ENCODE results near the gene ATAD1.
"Not testable (repeated sequence)": the region's sequence is repeated elsewhere in the genome, so short reads cannot be mapped to it uniquely, and the experiment has no call there.

ATAD1 gene

DNA sequence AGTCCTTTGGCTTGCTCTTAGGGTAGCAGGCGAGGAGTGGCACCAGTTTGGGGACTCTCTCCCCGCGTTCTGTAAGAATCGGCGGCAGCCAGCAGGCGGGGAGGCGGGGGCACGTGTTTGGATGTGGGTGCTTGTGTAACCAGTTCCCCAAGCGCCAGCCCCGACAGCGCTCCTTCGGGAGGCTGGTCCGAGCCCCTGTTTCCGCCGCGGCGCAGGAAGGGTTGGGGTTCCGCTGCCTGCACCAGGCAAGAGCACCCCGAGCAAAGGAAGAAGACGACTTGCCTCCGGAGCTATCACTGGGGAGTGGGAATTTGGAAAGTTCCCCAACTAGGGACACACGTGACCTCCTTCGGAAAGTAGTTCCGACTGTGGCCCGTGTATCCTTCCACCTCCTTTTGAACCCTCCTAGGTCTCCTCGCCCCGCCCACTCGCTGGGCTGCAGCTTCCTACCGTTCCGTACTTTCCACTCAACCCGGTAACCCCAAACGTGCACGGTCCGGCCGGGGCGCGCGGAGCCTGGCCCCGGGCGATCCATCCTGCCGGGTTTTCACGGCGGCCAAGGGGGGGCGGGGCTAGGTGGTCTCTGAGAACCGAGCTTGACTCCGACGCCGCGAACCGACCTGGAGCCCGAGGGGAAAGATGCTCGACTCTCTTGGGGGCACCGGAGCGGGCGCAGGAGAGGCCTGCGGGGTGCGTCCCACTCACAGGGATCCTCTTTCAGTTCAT is 44.1 kb upstream of the ATAD1 start:
- peak; percentile 89 to 91 (median 90) for DNase-seq
- H3K36me3 ChIP-seq (ENCODE audit: control insufficient read depth, insufficient read depth, low read length): no peaks in the 10 kb centered on the region
- H3K27ac ChIP-seq (ENCODE audit: insufficient read depth, low read length, poor library complexity, severe bottlenecking): peak overlapping the region; percentile 81
- H3K27me3 ChIP-seq (replicated peaks; ENCODE audit: control insufficient read depth, insufficient read depth, low read length, poor library complexity, severe bottlenecking): no peaks in the 10 kb centered on the region
- H3K9me3 ChIP-seq (ENCODE audit: control insufficient read depth, low read length): no peaks in the 10 kb centered on the region
- H3K4me3 ChIP-seq (ENCODE audit: insufficient read depth, low read depth, low read length, poor library complexity, severe bottlenecking): peak overlapping the region; percentile 92
- H3K4me1 ChIP-seq (ENCODE audit: control insufficient read depth, insufficient read depth, low read length, poor library complexity, severe bottlenecking): peaks cover 2% of the 10 kb centered on the region

DNA sequence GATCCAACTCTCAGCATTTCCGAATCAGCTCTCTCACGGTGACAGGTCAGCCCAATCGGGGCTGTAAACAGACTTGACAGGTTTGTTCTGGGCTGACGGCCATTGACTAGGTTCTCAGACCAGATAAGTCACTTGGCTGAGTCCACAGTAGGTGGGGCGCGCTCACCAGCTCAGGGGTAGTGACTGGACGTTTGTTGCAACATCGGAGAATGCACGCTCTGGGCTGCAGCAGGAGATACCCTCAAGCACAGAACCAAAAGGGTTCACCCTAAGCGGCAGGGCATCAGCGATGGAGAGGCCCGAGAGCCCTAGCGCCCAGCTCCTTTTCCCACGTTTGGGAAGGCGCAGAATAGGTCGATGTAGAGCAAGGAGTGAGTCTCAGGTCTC is 43.5 kb upstream of the ATAD1 start:
- no peaks in the 10 kb centered on the region for H3K9me3 ChIP-seq (ENCODE audit: control insufficient read depth, low read length)
- peaks cover 2% of the 10 kb centered on the region for H3K4me1 ChIP-seq (ENCODE audit: control insufficient read depth, insufficient read depth, low read length, poor library complexity, severe bottlenecking)
- H3K27me3 ChIP-seq (replicated peaks; ENCODE audit: control insufficient read depth, insufficient read depth, low read length, poor library complexity, severe bottlenecking): no peaks in the 10 kb centered on the region
- peak overlapping the region; percentile 92 for H3K4me3 ChIP-seq (ENCODE audit: insufficient read depth, low read depth, low read length, poor library complexity, severe bottlenecking)
- H3K36me3 ChIP-seq (ENCODE audit: control insufficient read depth, insufficient read depth, low read length): no peaks in the 10 kb centered on the region
- DNase-seq: peak in 1 of 3 donors; percentile 2
- peak overlapping the region; percentile 81 for H3K27ac ChIP-seq (ENCODE audit: insufficient read depth, low read length, poor library complexity, severe bottlenecking)

DNA sequence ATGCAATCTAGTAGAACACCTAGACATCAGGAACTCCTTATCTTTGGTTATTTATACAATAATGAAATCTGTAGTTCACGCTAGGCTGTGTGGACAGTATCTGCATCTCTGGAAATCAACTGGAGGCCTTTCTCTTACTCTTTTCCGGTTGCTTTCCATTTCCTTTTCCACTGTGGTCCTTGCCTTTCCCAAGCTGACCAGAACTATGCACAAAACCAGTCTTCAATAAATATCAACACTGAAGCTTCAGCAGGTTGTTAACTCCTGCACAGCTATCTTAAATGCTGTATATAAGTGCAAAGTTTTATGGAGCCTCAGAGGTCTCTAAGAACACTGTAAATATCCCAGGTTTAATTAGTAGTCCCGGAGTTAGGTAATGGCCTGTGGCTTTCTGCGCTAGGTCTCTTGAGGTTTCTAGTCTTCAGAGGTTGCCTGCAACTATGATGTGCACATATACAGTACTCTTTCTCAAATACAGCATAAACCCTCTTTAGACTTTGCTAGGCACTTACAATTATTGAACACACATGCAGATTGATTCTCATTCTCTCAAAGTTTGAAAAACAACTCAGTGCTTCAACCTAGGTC is 42.9 kb upstream of the ATAD1 start:
- H3K36me3 ChIP-seq (ENCODE audit: control insufficient read depth, insufficient read depth, low read length): no peaks in the 10 kb centered on the region
- peak overlapping the region; percentile 81 for H3K27ac ChIP-seq (ENCODE audit: insufficient read depth, low read length, poor library complexity, severe bottlenecking)
- H3K27me3 ChIP-seq (replicated peaks; ENCODE audit: control insufficient read depth, insufficient read depth, low read length, poor library complexity, severe bottlenecking): no peaks in the 10 kb centered on the region
- H3K4me3 ChIP-seq (ENCODE audit: insufficient read depth, low read depth, low read length, poor library complexity, severe bottlenecking): no peak overlapping the region
- no peaks in the 10 kb centered on the region for H3K9me3 ChIP-seq (ENCODE audit: control insufficient read depth, low read length)
- no peak for DNase-seq
- H3K4me1 ChIP-seq (ENCODE audit: control insufficient read depth, insufficient read depth, low read length, poor library complexity, severe bottlenecking): peaks cover 2% of the 10 kb centered on the region

DNA sequence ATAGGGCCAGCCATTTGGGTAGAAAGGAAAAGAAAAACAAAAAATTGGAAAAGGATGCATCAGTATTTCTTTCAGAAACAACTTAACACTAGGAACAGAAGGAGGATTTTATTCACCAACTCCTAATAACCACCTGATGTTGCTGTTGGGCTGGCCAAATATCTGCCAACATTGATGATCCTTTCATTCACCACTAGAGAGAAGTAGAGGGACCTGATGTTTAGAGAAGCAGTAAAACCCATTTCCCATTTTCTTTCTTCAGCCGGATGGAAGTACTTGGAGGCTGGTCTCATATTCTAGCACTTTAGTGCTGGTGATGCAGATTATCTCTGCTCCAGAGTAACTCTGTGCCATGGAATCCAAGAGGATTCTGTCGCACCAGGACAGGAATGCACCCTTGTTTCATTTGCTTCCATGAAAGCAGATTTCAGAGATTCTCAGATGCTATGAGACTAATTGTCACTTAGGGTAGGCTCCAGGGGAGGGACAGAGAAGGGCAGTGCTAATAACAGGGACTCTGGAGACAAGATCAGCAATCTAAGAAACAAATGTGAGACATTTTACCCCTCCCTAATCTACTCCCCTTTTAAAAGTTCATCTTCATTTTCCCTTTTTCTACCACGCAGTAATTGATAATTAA is 42.2 kb upstream of the ATAD1 start:
- Histone ChIP-seq H3K36me3 (ENCODE audit: control insufficient read depth, insufficient read depth, low read length) (no peaks in the 10 kb centered on the region), H3K27ac (ENCODE audit: insufficient read depth, low read length, poor library complexity, severe bottlenecking) (no peak overlapping the region), H3K27me3 (replicated peaks; ENCODE audit: control insufficient read depth, insufficient read depth, low read length, poor library complexity, severe bottlenecking) (no peaks in the 10 kb centered on the region), H3K9me3 (ENCODE audit: control insufficient read depth, low read length) (no peaks in the 10 kb centered on the region), H3K4me1 (ENCODE audit: control insufficient read depth, insufficient read depth, low read length, poor library complexity, severe bottlenecking) (peaks cover 2% of the 10 kb centered on the region), H3K4me3 (ENCODE audit: insufficient read depth, low read depth, low read length, poor library complexity, severe bottlenecking) (no peak overlapping the region)
- peak in 1 of 3 donors; percentile 11 for DNase-seq

GRCh38 chr10:87855665-87856064 is 37.6 kb upstream of the ATAD1 start:
- H3K36me3 ChIP-seq (ENCODE audit: control insufficient read depth, insufficient read depth, low read length); DNase-seq; H3K27ac ChIP-seq (ENCODE audit: insufficient read depth, low read length, poor library complexity, severe bottlenecking); H3K4me3 ChIP-seq (ENCODE audit: insufficient read depth, low read depth, low read length, poor library complexity, severe bottlenecking); H3K9me3 ChIP-seq (ENCODE audit: control insufficient read depth, low read length); H3K27me3 ChIP-seq (replicated peaks; ENCODE audit: control insufficient read depth, insufficient read depth, low read length, poor library complexity, severe bottlenecking); H3K4me1 ChIP-seq (ENCODE audit: control insufficient read depth, insufficient read depth, low read length, poor library complexity, severe bottlenecking): not testable (repeated sequence)

DNA sequence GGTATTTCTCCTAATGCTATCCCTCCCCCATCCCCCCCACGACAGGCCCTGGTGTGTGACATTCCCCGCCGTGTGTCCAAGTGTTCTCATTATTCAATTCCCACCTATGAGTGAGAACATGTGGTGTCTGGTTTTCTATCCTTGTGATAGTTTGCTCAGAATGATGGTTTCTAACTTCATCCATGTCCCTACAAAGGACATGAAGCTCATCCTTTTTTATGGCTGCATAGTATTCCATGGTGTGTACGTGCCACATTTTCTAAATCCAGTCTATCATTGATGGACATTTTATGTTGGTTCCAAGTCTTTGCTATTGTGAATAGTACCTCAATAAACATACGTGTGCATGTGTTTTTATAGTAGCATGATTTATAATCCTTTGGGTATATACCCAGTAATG is 37.2 kb upstream of the ATAD1 start:
- not testable (repeated sequence) for H3K4me1 ChIP-seq (ENCODE audit: control insufficient read depth, insufficient read depth, low read length, poor library complexity, severe bottlenecking); H3K9me3 ChIP-seq (ENCODE audit: control insufficient read depth, low read length); DNase-seq; H3K36me3 ChIP-seq (ENCODE audit: control insufficient read depth, insufficient read depth, low read length); H3K27ac ChIP-seq (ENCODE audit: insufficient read depth, low read length, poor library complexity, severe bottlenecking); H3K27me3 ChIP-seq (replicated peaks; ENCODE audit: control insufficient read depth, insufficient read depth, low read length, poor library complexity, severe bottlenecking); H3K4me3 ChIP-seq (ENCODE audit: insufficient read depth, low read depth, low read length, poor library complexity, severe bottlenecking)

GRCh38 chr10:87852089-87852488 is 34.1 kb upstream of the ATAD1 start:
- Histone ChIP-seq H3K27me3 (replicated peaks; ENCODE audit: control insufficient read depth, insufficient read depth, low read length, poor library complexity, severe bottlenecking) (no peaks in the 10 kb centered on the region), H3K27ac (ENCODE audit: insufficient read depth, low read length, poor library complexity, severe bottlenecking) (no peak overlapping the region)

DNA sequence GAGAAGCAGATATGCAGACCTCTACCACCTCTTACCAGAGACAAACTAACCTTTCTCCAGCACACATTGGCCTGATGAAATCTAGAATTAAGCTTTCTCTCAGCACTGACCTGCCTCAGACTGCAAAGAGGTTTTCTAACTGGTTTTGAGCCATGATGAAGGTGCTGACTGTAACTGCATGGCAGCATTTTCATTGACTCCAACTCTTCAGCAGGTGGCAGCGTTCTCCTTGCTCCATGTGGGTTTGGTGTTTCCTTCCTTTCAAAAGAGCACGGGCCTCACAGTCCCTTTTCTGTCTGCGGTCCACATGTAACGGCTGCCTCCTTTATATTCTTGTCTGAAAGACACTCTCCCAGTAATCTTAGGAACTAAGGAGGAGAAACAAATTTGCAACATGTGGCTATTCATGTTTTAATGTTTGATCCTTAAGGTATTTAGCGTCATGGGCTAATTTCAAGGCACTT is 32.7 kb upstream of the ATAD1 start:
- DNase-seq: peak in 2 of 3 donors; percentile 15 to 21
- no peak overlapping the region for H3K4me3 ChIP-seq (ENCODE audit: insufficient read depth, low read depth, low read length, poor library complexity, severe bottlenecking)
- no peaks in the 10 kb centered on the region for H3K4me1 ChIP-seq (ENCODE audit: control insufficient read depth, insufficient read depth, low read length, poor library complexity, severe bottlenecking)
- H3K36me3 ChIP-seq (ENCODE audit: control insufficient read depth, insufficient read depth, low read length): no peaks in the 10 kb centered on the region
- no peak overlapping the region for H3K27ac ChIP-seq (ENCODE audit: insufficient read depth, low read length, poor library complexity, severe bottlenecking)
- no peaks in the 10 kb centered on the region for H3K27me3 ChIP-seq (replicated peaks; ENCODE audit: control insufficient read depth, insufficient read depth, low read length, poor library complexity, severe bottlenecking)
- no peaks in the 10 kb centered on the region for H3K9me3 ChIP-seq (ENCODE audit: control insufficient read depth, low read length)

More at GRCh38 chr10:87852089-87852488, 34.1 kb upstream of the ATAD1 start:
- Histone ChIP-seq H3K4me3 (ENCODE audit: insufficient read depth, low read depth, low read length, poor library complexity, severe bottlenecking) (no peak overlapping the region), H3K4me1 (ENCODE audit: control insufficient read depth, insufficient read depth, low read length, poor library complexity, severe bottlenecking) (no peaks in the 10 kb centered on the region), H3K9me3 (ENCODE audit: control insufficient read depth, low read length) (no peaks in the 10 kb centered on the region), H3K36me3 (ENCODE audit: control insufficient read depth, insufficient read depth, low read length) (no peaks in the 10 kb centered on the region)
- no peak for DNase-seq

- H3K27me3 ChIP-seq (replicated peaks; ENCODE audit: control insufficient read depth, insufficient read depth, low read length, poor library complexity, severe bottlenecking): no peaks in the 10 kb centered on the region
- H3K4me1 ChIP-seq (ENCODE audit: control insufficient read depth, insufficient read depth, low read length, poor library complexity, severe bottlenecking): no peaks in the 10 kb centered on the region
- H3K9me3 ChIP-seq (ENCODE audit: control insufficient read depth, low read length): no peaks in the 10 kb centered on the region
- no peak overlapping the region for H3K4me3 ChIP-seq (ENCODE audit: insufficient read depth, low read depth, low read length, poor library complexity, severe bottlenecking)
- no peaks in the 10 kb centered on the region for H3K36me3 ChIP-seq (ENCODE audit: control insufficient read depth, insufficient read depth, low read length)
- no peak overlapping the region for H3K27ac ChIP-seq (ENCODE audit: insufficient read depth, low read length, poor library complexity, severe bottlenecking)
- DNase-seq: no peak
These were observed 31.0 kb upstream of the ATAD1 start for GRCh38 chr10:87849001-87849400.

GRCh38 chr10:87847550-87847949 is 29.5 kb upstream of the ATAD1 start:
- H3K36me3 ChIP-seq (ENCODE audit: control insufficient read depth, insufficient read depth, low read length): no peaks in the 10 kb centered on the region
- no peak overlapping the region for H3K27ac ChIP-seq (ENCODE audit: insufficient read depth, low read length, poor library complexity, severe bottlenecking)
- H3K9me3 ChIP-seq (ENCODE audit: control insufficient read depth, low read length): no peaks in the 10 kb centered on the region
- no peaks in the 10 kb centered on the region for H3K27me3 ChIP-seq (replicated peaks; ENCODE audit: control insufficient read depth, insufficient read depth, low read length, poor library complexity, severe bottlenecking)
- H3K4me3 ChIP-seq (ENCODE audit: insufficient read depth, low read depth, low read length, poor library complexity, severe bottlenecking): no peak overlapping the region
- H3K4me1 ChIP-seq (ENCODE audit: control insufficient read depth, insufficient read depth, low read length, poor library complexity, severe bottlenecking): peaks cover 2% of the 10 kb centered on the region
- DNase-seq: no peak

All from effector memory CD4-positive, alpha-beta T cell (primary cell).